Subcutaneous abdominal adipose tissue (tissue), 5 donors: ENCODE measurements around the gene INTS6.

Source experiments
- H3K27ac ChIP-seq: one replicate; pipeline ENCODE4 v1.7.0; 2013; ENCODE audit warnings: low read depth, mild to moderate bottlenecking, inconsistent platforms, low read length, moderate library complexity
- H3K27me3 ChIP-seq, 5 donors: one replicate each; pipeline ENCODE4 v1.7.0; 2013; ENCODE audit warnings: low read length in 5 of 5, inconsistent platforms in 1 of 5; ENCODE audit not compliant: control insufficient read depth in 5 of 5, insufficient read depth in 4 of 5
- H3K36me3 ChIP-seq, 5 donors: one replicate each; pipeline ENCODE4 v1.7.0; 2013; ENCODE audit warnings: low read length in 5 of 5; ENCODE audit not compliant: control insufficient read depth in 5 of 5, insufficient read depth in 5 of 5
- H3K4me1 ChIP-seq, 5 donors: one replicate each; pipeline ENCODE4 v1.7.0; 2013; ENCODE audit warnings: low read length in 5 of 5, mild to moderate bottlenecking in 3 of 5, moderate library complexity in 1 of 5; ENCODE audit not compliant: control insufficient read depth in 5 of 5, insufficient read depth in 5 of 5
- H3K4me3 ChIP-seq, 5 donors: one replicate each; pipeline ENCODE4 v1.7.0; 2013; ENCODE audit warnings: low read length in 5 of 5, low read depth in 1 of 5
- H3K9ac ChIP-seq, 5 donors: one replicate each; pipeline ENCODE4 v1.7.0; 2013; ENCODE audit warnings: low read length in 5 of 5, mild to moderate bottlenecking in 4 of 5, moderate library complexity in 3 of 5
- H3K9me3 ChIP-seq, 5 donors: one replicate each; pipeline ENCODE4 v1.7.0; 2013; ENCODE audit warnings: low read length in 5 of 5; ENCODE audit not compliant: control insufficient read depth in 5 of 5
- donor health status: healthy.
- donor health status: healthy.
- donor health status: healthy.
- donor health status: healthy.
- donor health status: healthy.

Gene INTS6

DNA sequence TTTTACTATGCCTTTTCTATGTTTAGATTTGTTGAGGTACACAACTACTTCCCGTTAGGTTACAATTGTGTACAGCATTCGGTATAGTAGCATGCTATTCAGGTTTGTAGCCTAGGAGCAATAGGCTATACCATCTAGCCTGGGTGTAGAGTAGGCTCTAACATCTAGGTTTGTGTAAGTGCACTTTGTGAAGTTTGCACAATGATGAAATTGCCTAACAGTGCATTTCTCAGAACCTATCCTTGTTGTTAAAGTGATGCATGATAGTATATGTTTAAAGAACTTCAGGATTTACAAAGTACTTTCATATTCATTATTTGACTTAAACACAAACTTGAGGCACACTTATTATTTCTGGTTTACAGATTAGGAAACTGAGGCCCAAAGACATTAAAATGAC lies 124.9 kb downstream of the INTS6 start:
- H3K9ac ChIP-seq: no peak overlapping the region
- no peak overlapping the region for H3K4me3 ChIP-seq
- H3K9me3 ChIP-seq: no peaks in the 10 kb centered on the region
- no peaks in the 10 kb centered on the region for H3K27me3 ChIP-seq
- no peak overlapping the region for H3K27ac ChIP-seq
- peaks cover 0 to 5% (median 0%) of the 10 kb centered on the region in 5 donors for H3K4me1 ChIP-seq
- no peaks in the 10 kb centered on the region for H3K36me3 ChIP-seq

DNA sequence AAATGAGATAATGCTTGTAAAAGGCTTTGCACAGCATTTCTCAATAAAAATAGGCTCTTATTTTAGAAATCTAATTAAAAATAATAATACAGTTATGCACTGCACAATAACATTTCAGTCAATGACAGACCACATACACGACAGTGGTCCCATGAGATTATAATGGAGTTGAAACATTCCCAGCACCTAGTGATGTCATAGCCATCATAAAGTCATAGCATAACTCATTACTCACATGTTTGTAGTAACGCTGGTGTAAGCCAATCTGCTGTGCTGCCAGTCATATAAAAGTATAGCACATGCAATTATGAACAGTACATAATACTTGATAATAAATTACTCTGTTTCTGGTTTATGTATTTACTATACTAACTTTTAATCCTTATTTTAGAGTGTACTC lies 126.1 kb downstream of the INTS6 start:
- H3K4me3 ChIP-seq: no peak overlapping the region
- H3K27ac ChIP-seq: no peak overlapping the region
- H3K4me1 ChIP-seq: peaks cover 0 to 5% (median 0%) of the 10 kb centered on the region in 5 donors
- H3K9me3 ChIP-seq: no peaks in the 10 kb centered on the region
- H3K9ac ChIP-seq: no peak overlapping the region
- H3K36me3 ChIP-seq: no peaks in the 10 kb centered on the region
- H3K27me3 ChIP-seq: no peaks in the 10 kb centered on the region

DNA sequence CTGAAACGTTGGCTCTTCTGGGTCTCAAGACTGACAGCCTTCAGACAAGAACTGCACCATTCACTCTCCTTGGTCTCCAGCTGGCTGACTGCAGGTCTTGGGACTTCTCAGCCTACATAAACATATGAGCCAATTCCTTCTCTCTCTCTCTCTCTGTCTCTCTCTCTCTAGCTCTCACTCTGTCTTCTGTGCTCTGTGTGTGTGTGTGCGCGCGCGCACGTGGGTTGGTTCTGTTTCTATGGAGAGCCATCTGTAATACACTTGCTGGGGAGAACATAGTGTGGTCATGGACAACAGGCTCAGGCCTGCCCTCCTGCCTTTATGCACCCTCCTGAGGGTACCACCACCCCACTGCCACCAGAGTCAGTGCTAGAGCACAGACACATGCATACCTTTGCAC lies 127.0 kb downstream of the INTS6 start:
- H3K27me3 ChIP-seq: no peaks in the 10 kb centered on the region
- H3K4me1 ChIP-seq: peaks cover 0 to 5% (median 0%) of the 10 kb centered on the region in 5 donors
- no peak overlapping the region for H3K4me3 ChIP-seq
- no peaks in the 10 kb centered on the region for H3K9me3 ChIP-seq
- no peak overlapping the region for H3K27ac ChIP-seq
- H3K36me3 ChIP-seq: no peaks in the 10 kb centered on the region
- H3K9ac ChIP-seq: no peak overlapping the region

DNA sequence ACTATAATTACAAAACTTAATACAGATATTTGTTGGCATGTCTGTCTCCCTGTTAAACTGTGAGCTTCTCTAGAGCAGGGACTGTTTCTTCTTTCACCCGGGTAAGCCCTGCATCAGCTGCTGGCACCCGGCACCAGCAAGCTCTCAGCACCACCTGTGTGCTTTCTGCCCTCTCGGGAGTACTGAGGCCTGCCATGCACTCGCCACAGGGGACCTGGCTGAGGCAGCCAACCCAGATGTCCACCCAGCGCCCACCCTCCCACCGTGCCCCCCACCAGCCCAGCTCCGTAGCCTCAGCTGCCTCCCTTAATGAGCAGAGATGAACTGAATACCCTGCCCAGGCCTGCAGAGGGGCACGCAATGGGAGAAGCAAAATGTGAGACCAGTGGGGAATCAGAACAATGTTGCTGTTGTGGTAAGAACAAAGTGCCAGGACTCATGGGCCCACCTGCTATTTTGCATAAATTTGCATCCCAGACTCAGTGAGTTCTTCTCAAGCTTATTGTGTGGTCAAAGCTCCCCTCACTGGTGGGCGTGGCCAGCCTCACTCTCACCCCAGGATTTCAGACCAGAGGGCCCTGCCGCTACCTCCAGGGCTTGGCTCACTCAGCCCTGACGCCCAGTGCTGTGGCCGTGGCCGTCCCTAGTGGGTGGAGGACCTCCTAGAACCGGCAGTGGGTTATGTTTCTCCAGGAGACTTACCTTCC lies 128.0 kb downstream of the INTS6 start:
- peaks cover 0 to 5% (median 0%) of the 10 kb centered on the region in 5 donors for H3K4me1 ChIP-seq
- no peak overlapping the region for H3K27ac ChIP-seq
- H3K9ac ChIP-seq: no peak overlapping the region
- H3K36me3 ChIP-seq: no peaks in the 10 kb centered on the region
- no peaks in the 10 kb centered on the region for H3K9me3 ChIP-seq
- no peaks in the 10 kb centered on the region for H3K27me3 ChIP-seq
- H3K4me3 ChIP-seq: no peak overlapping the region

DNA sequence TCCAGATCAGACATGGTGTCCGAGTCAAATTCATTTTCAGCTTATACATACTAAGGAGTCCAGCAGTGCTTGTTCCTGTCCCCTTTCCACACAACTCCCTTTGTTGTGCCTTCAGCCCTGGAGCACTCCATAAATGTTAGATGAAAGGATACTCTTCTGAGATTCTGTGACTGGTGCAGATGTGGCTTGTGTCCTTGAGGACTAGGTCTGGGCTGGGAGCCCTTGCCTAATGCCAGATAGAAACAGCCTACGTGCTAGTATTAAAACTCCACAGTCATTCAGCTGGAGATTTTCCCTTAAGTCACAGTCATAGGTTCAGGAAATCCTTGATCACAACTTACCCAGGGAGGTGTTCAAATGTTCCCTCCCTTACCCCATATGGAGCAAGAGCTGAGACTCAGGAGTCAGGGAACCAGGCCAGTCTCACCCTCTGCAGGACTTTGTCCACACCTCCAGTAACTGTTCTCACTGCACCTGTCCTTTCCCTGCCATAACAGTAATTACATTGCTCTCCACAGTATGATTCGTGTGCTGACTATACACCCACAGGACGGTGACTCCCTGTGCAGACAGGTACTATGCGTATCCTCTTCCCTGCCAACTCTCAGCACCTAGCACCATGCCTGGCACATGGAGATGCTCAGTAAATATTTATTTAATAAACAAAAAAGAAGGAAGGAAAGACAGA lies 128.9 kb downstream of the INTS6 start:
- no peaks in the 10 kb centered on the region for H3K36me3 ChIP-seq

DNA sequence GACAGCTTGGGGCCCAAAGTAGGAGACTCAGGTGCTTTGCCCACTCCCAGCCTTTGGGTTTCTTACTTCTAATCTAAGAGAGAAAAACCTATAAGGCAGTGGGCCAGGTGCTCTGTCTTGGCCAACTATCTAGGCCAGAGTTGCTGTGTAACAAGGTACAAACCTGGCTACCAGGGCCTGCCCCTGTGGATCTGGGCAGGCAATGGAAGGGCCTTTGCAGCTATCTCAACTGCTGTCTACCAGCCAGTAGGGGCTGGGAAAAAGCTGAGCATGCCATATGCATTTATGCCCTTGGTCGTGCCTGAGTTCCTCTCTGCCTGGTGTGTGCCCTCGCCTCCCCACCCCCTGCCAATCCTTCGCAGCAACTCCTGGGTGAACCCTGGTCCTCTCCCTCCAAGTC lies 130.0 kb downstream of the INTS6 start:
- Histone ChIP-seq H3K4me1 (peaks cover 0 to 5% (median 0%) of the 10 kb centered on the region in 5 donors), H3K27me3 (no peaks in the 10 kb centered on the region), H3K9me3 (no peaks in the 10 kb centered on the region), H3K9ac (no peak overlapping the region), H3K4me3 (no peak overlapping the region), H3K36me3 (no peaks in the 10 kb centered on the region), H3K27ac (no peak overlapping the region)

More for the DNA sequence above, 128.9 kb downstream of the INTS6 start:
- H3K27me3 ChIP-seq: no peaks in the 10 kb centered on the region
- H3K9me3 ChIP-seq: no peaks in the 10 kb centered on the region
- no peak overlapping the region for H3K27ac ChIP-seq
- H3K4me3 ChIP-seq: no peak overlapping the region
- no peak overlapping the region for H3K9ac ChIP-seq
- H3K4me1 ChIP-seq: peaks cover 0 to 5% (median 0%) of the 10 kb centered on the region in 5 donors

DNA sequence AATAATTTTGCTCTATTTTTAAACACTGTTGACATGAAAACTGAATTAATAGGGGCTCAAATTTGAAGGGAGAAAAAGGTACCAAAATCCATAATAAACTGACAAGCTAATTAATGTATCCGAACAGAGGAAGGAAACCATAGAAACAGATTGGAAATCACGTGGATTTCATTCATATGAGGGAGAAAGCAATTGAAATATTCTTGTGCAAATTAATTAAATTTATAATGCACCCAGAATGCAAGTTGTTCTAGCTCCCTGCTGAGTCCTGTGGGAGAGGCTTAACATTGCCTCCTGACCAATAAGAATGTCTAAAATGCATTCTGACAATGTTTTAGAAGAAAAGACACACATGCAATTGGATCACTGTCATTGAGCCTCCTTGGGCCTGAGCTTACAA lies 131.0 kb downstream of the INTS6 start:
- H3K27me3 ChIP-seq: no peaks in the 10 kb centered on the region

DNA sequence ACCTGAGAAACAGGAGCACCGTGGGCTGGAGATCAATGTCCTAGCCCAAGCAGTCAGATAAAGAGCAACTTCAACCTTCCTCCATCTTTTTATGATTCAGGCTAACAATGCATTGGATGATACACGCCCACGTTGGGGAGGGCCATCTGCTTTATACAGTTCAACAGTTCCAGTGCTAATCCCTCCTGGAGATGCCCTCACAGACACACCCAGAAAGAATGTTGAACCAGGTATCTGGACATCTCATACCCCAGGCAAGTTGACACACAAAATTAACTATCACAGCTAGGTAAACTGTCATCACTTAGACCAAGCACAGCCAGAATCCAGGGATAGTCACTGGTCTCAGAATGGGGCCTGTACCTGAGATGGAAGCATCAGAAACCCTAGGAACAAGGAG lies 134.0 kb downstream of the INTS6 start:
- Histone ChIP-seq H3K9me3 (no peaks in the 10 kb centered on the region), H3K27ac (no peak overlapping the region), H3K4me1 (peaks cover 3 to 12% (median 6%) of the 10 kb centered on the region in 5 donors), H3K36me3 (no peaks in the 10 kb centered on the region), H3K9ac (no peak overlapping the region), H3K4me3 (no peak overlapping the region), H3K27me3 (no peaks in the 10 kb centered on the region)

More for the DNA sequence above, 131.0 kb downstream of the INTS6 start:
- H3K4me1 ChIP-seq: peaks cover 0 to 5% (median 0%) of the 10 kb centered on the region in 5 donors
- H3K27ac ChIP-seq: no peak overlapping the region
- H3K4me3 ChIP-seq: no peak overlapping the region
- H3K36me3 ChIP-seq: no peaks in the 10 kb centered on the region
- H3K9ac ChIP-seq: no peak overlapping the region
- no peaks in the 10 kb centered on the region for H3K9me3 ChIP-seq

DNA sequence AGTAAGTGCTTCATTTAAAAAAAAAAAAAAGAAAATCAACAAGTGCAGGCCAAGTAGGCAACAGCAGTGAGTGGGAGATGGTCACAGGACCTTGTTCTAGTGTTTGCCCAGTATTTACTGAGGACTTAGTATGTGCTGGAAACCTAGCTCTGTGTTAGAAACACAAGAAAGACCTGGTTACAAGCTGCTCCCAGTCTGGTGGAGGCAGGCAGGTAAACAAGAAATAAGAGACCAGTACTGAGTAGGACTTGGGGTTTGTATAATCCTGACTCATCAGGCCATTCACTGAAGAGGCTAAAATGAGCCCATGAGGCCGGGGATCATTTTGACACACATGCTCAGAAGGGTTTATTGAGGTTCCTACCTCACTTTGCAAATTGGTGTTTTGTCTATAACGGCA lies 134.8 kb downstream of the INTS6 start:
- Histone ChIP-seq H3K4me1 (peaks cover 3 to 12% (median 6%) of the 10 kb centered on the region in 5 donors), H3K27ac (no peak overlapping the region), H3K36me3 (no peaks in the 10 kb centered on the region), H3K9ac (no peak overlapping the region), H3K4me3 (no peak overlapping the region), H3K27me3 (no peaks in the 10 kb centered on the region), H3K9me3 (no peaks in the 10 kb centered on the region)

DNA sequence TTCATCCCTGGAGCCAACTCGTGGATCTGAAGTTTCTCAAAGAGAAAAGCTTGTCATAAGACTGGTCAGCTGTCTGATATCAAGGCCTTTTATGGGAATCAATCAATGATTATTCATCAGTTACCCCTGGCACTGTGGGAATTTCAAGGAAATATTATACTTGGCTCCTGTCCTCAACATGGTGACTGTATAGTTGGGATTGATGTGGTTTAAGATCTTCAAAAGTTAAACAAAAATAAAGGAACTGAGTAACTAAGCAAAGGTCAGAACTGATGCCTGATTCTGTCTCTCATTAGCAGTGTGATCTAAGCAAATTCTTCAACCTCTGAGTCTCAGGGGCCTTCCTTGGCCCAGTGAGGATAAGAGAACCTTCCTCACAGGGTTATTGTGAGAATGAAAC lies 135.6 kb downstream of the INTS6 start:
- peaks cover 3 to 12% (median 6%) of the 10 kb centered on the region in 5 donors for H3K4me1 ChIP-seq
- H3K36me3 ChIP-seq: no peaks in the 10 kb centered on the region
- no peak overlapping the region for H3K27ac ChIP-seq
- H3K9ac ChIP-seq: no peak overlapping the region
- no peaks in the 10 kb centered on the region for H3K9me3 ChIP-seq
- H3K27me3 ChIP-seq: no peaks in the 10 kb centered on the region
- no peak overlapping the region for H3K4me3 ChIP-seq
